ENCODE measurements around the gene CEP78.

The CEP78 gene

DNA sequence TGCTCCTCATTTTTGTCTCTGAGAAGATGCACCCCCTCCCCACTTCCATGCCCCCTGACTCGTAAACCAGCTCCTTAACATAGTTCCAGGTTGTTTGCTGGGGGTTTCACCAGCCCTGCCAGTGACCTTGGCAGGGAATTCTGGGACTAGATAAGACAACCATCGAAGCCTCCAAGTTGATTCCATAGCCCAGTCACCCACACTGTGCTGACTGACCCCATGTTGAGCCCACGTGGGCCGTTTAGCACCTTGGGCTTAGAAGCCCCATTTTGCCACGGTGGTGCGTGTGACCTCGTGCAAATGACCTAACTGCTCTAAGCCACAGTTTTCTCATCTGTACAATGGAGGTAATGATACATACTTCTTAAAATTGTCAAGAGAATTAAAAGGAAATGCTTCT lies 85.6 kb downstream of the CEP78 start:
- no peak for DNase-seq (ENCODE audit: extremely low read depth, insufficient read length)
- H3K4me3 ChIP-seq (replicated peaks; ENCODE audit: low read depth, low read length): no peak overlapping the region
- H3K36me3 ChIP-seq (ENCODE audit: control insufficient read depth, insufficient read depth, low read length): peaks cover 1% of the 10 kb centered on the region
- TF ChIP-seq, protein P1, sequence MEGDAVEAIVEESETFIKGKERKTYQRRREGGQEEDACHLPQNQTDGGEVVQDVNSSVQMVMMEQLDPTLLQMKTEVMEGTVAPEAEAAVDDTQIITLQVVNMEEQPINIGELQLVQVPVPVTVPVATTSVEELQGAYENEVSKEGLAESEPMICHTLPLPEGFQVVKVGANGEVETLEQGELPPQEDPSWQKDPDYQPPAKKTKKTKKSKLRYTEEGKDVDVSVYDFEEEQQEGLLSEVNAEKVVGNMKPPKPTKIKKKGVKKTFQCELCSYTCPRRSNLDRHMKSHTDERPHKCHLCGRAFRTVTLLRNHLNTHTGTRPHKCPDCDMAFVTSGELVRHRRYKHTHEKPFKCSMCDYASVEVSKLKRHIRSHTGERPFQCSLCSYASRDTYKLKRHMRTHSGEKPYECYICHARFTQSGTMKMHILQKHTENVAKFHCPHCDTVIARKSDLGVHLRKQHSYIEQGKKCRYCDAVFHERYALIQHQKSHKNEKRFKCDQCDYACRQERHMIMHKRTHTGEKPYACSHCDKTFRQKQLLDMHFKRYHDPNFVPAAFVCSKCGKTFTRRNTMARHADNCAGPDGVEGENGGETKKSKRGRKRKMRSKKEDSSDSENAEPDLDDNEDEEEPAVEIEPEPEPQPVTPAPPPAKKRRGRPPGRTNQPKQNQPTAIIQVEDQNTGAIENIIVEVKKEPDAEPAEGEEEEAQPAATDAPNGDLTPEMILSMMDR (IDR thresholded peaks at IDR 0.05; ENCODE audit: insufficient read depth, low read length, poor library complexity, severe bottlenecking): no peak
- no peaks in the 10 kb centered on the region for H3K27me3 ChIP-seq (replicated peaks; ENCODE audit: control insufficient read depth, insufficient read depth, low read length)

DNA sequence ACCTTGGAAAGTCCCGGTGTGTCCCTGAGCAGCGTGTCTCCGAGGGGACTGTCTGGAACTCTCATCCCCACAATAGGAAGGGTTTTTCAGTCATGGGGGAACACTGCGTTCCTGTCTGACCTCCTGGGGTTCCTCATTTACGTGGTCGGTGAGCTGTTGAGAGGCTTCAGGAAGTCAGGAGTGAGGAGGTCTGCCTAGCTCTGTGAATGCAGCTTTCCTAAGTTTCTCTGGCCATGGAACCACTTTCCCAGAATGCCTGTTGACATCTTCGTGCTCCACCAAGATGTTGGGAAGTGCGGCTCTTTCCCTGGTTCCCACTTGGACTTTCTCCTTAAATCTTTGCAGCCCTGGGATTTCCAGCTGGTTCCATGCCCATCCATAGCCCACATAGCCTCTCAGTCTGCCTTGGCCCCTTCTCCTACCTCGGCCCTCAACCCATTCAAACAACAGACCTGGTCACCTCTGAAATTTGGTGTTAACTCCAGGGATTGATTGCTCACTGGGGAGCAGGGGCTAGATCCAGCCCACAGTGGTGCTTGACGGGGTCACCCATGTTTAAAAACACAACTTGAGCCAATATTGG lies 88.3 kb downstream of the CEP78 start:
- no peak for DNase-seq (ENCODE audit: extremely low read depth, insufficient read length)
- no peak overlapping the region for H3K4me3 ChIP-seq (replicated peaks; ENCODE audit: low read depth, low read length)
- no peaks in the 10 kb centered on the region; the same call in none of the 2 replicates for H3K36me3 ChIP-seq (ENCODE audit: control insufficient read depth, insufficient read depth, low read length)
- TF ChIP-seq, protein P1 (IDR thresholded peaks at IDR 0.05; ENCODE audit: insufficient read depth, low read length, poor library complexity, severe bottlenecking): no peak
- H3K27me3 ChIP-seq (replicated peaks; ENCODE audit: control insufficient read depth, insufficient read depth, low read length): no peaks in the 10 kb centered on the region

DNA sequence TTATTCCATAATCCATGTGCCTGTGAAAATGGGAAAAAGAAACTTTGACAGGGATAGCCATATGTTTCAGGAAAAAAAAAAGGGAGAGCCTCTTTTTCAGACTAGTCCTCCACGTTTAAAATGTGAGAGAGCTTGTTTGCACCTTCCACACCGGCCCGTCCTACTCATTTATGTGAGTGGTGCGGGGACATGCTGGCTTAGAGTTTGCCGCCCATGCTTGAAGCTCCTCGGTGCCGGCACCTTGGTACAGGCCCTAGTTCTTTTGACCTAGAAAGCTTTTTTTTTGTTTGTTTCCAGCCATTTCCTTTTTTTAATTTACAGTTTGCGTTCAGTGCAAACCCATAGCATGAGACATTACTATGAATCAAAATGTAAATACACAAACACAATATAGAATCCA lies 88.8 kb downstream of the CEP78 start:
- Histone ChIP-seq H3K36me3 (ENCODE audit: control insufficient read depth, insufficient read depth, low read length) (no peaks in the 10 kb centered on the region; the same call in none of the 2 replicates), H3K27me3 (replicated peaks; ENCODE audit: control insufficient read depth, insufficient read depth, low read length) (no peaks in the 10 kb centered on the region), H3K4me3 (replicated peaks; ENCODE audit: low read depth, low read length) (no peak overlapping the region)
- no peak for DNase-seq (ENCODE audit: extremely low read depth, insufficient read length)
- TF ChIP-seq, protein P1 (IDR thresholded peaks at IDR 0.05; ENCODE audit: insufficient read depth, low read length, poor library complexity, severe bottlenecking): no peak

DNA sequence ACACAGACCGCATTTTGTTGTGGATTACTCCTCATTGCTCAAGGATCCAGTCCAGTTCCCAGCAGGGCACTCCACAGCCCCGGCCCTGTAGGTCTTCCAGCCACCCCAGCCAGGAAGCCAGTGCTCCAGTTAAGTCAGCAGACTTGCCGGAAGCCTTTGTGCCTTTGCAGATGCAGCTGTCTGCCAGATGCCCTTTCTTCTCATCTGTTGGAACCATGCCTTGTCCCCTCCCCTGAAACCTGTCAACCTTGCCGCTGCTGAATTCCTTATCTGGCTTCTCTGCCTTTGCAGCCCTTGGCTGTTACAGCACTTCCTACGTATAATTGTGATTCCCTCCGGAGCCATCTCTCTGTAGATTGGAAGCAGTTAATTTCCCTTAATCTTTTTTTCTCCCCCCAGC lies 89.5 kb downstream of the CEP78 start:
- no peak for DNase-seq (ENCODE audit: extremely low read depth, insufficient read length)
- Histone ChIP-seq H3K4me3 (replicated peaks; ENCODE audit: low read depth, low read length) (no peak overlapping the region), H3K36me3 (ENCODE audit: control insufficient read depth, insufficient read depth, low read length) (no peaks in the 10 kb centered on the region; the same call in none of the 2 replicates), H3K27me3 (replicated peaks; ENCODE audit: control insufficient read depth, insufficient read depth, low read length) (no peaks in the 10 kb centered on the region)
- TF ChIP-seq, protein P1 (IDR thresholded peaks at IDR 0.05; ENCODE audit: insufficient read depth, low read length, poor library complexity, severe bottlenecking): no peak

DNA sequence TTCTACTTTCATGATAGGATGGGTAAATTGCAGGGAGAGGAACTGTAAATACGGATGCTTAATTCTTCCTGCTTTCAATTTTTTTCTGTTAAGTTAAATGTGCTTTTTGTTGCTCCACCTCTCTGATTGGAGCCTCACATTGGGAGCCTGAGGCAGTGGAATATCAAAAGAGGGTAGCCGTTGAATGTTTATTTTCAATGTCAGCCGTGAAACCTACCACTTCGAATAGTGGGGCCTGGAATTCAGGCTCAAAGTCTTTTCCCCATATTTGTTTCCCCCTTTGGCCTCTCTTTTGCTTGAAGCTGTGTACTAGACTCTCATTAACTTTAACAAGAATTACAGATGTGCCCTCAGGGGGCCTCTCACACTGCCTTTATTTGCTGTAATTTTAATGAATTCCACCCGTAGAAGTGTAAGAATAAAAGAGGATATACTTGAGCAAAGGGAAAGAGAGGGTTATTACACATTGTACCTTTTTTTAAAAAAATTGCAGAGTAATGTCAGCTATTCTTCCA lies 90.0 kb downstream of the CEP78 start:
- Histone ChIP-seq H3K36me3 (ENCODE audit: control insufficient read depth, insufficient read depth, low read length) (no peaks in the 10 kb centered on the region; the same call in none of the 2 replicates), H3K27me3 (replicated peaks; ENCODE audit: control insufficient read depth, insufficient read depth, low read length) (no peaks in the 10 kb centered on the region), H3K4me3 (replicated peaks; ENCODE audit: low read depth, low read length) (no peak overlapping the region)
- no peak for DNase-seq (ENCODE audit: extremely low read depth, insufficient read length)
- TF ChIP-seq, protein P1 (IDR thresholded peaks at IDR 0.05; ENCODE audit: insufficient read depth, low read length, poor library complexity, severe bottlenecking): no peak
